ENCODE results near the gene ELMO1. TPM values are rescaled to one million over a fixed set of nuclear protein-coding genes. Genes with fewer than 3 reads are reported as not detected.

ELMO1 gene
- total and polyA plus RNA-seq, 2 experiments from 2014 or later: 6.5 to 24.9 TPM

- H4K20me1 ChIP-seq (replicated peaks; ENCODE audit: insufficient read depth): no peaks in the 10 kb centered on the region
- Mint-ChIP-seq H3K27ac (no peak overlapping the region), H3K4me1 (peaks cover 13% of the 10 kb centered on the region; the same call in 2 of the 3 replicates), H3K4me3 (no peak overlapping the region), H3K36me3 (ENCODE audit: low read depth) (no peaks in the 10 kb centered on the region; the same call in 2 of the 3 replicates), H3K27me3 (ENCODE audit: insufficient read depth, low read depth, poor library complexity) (peaks cover 2% of the 10 kb centered on the region), H3K9me3 (peaks cover 3% of the 10 kb centered on the region; the same call in 1 of the 3 replicates)
- no peaks in the 10 kb centered on the region for H3K27me3 ChIP-seq (ENCODE audit: insufficient read depth)
- no peaks in the 10 kb centered on the region for H3K79me2 ChIP-seq (replicated peaks; ENCODE audit: insufficient read depth)
- H2AFZ ChIP-seq: no peak overlapping the region
- H3K27ac ChIP-seq (ENCODE audit: low read depth): no peak overlapping the region
- no peaks in the 10 kb centered on the region for H3F3A ChIP-seq (replicated peaks; ENCODE audit: low read depth)
- no peak overlapping the region for H3K4me3 ChIP-seq
- no peak overlapping the region for H3K4me2 ChIP-seq
- DNase-seq (ENCODE audit: low spot score) (no peak), ATAC-seq (no peak)
- peaks cover 9% of the 10 kb centered on the region for H3K4me1 ChIP-seq (ENCODE audit: insufficient read depth)
- 0 out of 2 replicates have a peak, but pooled peaks cover 5% of the 10 kb centered on the region for H3K9me2 ChIP-seq (ENCODE audit: insufficient read depth)
- TF ChIP-seq ZNF114 (CRISPR knock-in tag; IDR thresholded peaks at IDR 0.05) (no peak), NANOG (IDR thresholded peaks at IDR 0.05; ENCODE audit: borderline replicate concordance) (no peak)
- no peaks in the 10 kb centered on the region for H3K36me3 ChIP-seq (ENCODE audit: insufficient read depth)
These were observed 479.3 kb downstream of the ELMO1 start for GRCh38 chr7:36969376-36969775.

- H3K27me3 ChIP-seq (ENCODE audit: insufficient read depth): no peaks in the 10 kb centered on the region
- H4K20me1 ChIP-seq (replicated peaks; ENCODE audit: insufficient read depth): no peaks in the 10 kb centered on the region
- peaks cover 3% of the 10 kb centered on the region; the same call in 1 of the 3 replicates for H3K9me3 Mint-ChIP-seq
- ATAC-seq: peak; percentile 100
- peaks cover 24% of the 10 kb centered on the region for H3K4me1 ChIP-seq (ENCODE audit: insufficient read depth)
- no peaks in the 10 kb centered on the region for H3F3A ChIP-seq (replicated peaks; ENCODE audit: low read depth)
- H3K9me2 ChIP-seq (ENCODE audit: insufficient read depth): 0 out of 2 replicates have a peak, but pooled peaks cover 4% of the 10 kb centered on the region
- no peak overlapping the region for H3K27ac ChIP-seq (ENCODE audit: low read depth)
- no peak overlapping the region for H3K4me2 ChIP-seq
- DNase-seq (ENCODE audit: low spot score): peak; percentile 93
- H3K27me3 Mint-ChIP-seq (ENCODE audit: insufficient read depth, low read depth, poor library complexity): peaks cover 2% of the 10 kb centered on the region
- no peaks in the 10 kb centered on the region for H3K36me3 Mint-ChIP-seq (ENCODE audit: low read depth)
- no peaks in the 10 kb centered on the region for H3K36me3 ChIP-seq (ENCODE audit: insufficient read depth)
- H2AFZ ChIP-seq: no peak overlapping the region
- peaks cover 20% of the 10 kb centered on the region for H3K4me1 Mint-ChIP-seq
- peak overlapping the region; percentile 71; the same call in 1 of the 2 replicates for H3K27ac Mint-ChIP-seq
- H3K4me3 ChIP-seq: no peak overlapping the region
- no peak overlapping the region for H3K4me3 Mint-ChIP-seq
- no peak for TF ChIP-seq JUNB (IDR thresholded peaks at IDR 0.05; ENCODE audit: unreplicated experiment)
- TF ChIP-seq ZNF462 (CRISPR knock-in tag; IDR thresholded peaks at IDR 0.05): no peak
- no peak for TF ChIP-seq NANOG (IDR thresholded peaks at IDR 0.05; ENCODE audit: borderline replicate concordance)
- no peak for TF ChIP-seq ZNF331 (CRISPR knock-in tag; IDR thresholded peaks at IDR 0.05; ENCODE audit: low read depth)
- TF ChIP-seq ETS1 (IDR thresholded peaks at IDR 0.05): no peak
- peak; percentile 86 to 90 for TF ChIP-seq CTCF (conservative IDR thresholded peaks at IDR 0.05; ENCODE audit: low read depth in 2 of 2)
- TF ChIP-seq POLR2AphosphoS5 (IDR thresholded peaks at IDR 0.05; ENCODE audit: low read depth): no peak
- TF ChIP-seq STAT1 (IDR thresholded peaks at IDR 0.05; ENCODE audit: unreplicated experiment): no peak
- no peaks in the 10 kb centered on the region for H3K79me2 ChIP-seq (replicated peaks; ENCODE audit: insufficient read depth)
These were observed 481.3 kb downstream of the ELMO1 start for GRCh38 chr7:36967387-36967786.

Measured in GM23338 (cell line).